NOMO-1 (cell line): ENCODE results near the gene P4HB.
A peak's percentile ranks its signal among the peaks of the same experiment; 100 is the strongest.

Experiments
- DNase-seq, 2 experiments: peaks; one replicate each; lab custom pipeline; 2025; ENCODE audit not compliant: unreplicated experiment in 2 of 2; lab: John Stamatoyannopoulos, UW

Gene P4HB

GRCh38 chr17:81859906-81860755, at the start of gene P4HB:
Gene P4HB, minus strand, starts transcription at chr17:81860535. Its CDS starts 64 bp downstream, at chr17:81860471.
- no peak for DNase-seq

GRCh38 chr17:81909231-81909630, 48.9 kb upstream of the P4HB start:
- no peak for DNase-seq

GRCh38 chr17:81908793-81909192, 48.5 kb upstream of the P4HB start:
- DNase-seq: no peak

DNA sequence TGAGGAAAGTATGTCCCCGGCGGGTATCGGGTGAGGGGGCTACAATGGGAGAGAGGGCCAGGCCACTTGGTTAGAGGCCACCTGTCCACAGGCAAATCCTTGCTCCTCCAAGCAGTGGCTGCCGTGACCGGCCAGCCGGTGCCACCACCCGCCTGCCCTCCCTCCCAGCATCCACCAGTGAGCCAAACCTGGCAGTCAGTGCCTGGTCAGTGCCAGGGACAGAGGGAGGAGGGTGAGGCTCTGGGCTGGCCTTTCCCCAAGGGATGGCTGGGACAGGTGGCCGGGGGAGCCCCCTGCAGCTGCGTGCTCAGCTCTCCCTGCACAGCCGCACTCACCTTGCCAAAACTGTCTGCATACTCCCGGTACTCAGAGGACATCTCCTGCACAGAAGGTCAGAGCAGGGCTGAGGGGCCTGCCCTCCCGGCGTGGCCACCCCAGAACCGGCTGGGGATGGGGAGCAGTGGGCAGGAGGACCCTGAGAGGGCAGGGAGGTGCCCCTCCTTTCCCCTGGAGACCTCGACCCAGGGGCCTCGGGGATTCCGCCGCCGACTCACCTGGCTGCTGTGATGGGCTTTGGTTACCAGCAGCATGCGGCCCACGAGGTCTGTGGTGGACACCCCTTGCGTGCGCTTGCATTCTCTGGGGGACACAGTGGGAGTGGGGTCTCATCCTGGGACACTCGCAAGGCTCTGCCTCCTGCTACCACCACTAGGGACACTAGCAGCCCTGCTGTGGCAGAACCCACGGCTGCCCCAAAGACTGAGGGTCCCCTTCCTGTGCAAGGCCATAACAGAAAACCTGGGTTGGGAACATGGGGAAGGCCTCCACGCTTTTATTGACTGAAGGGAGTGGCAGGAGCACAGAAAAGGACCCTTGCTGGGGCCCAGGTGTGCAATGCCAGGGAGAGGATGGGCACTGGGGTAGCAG, 47.1 kb upstream of the P4HB start:
- DNase-seq: no peak

DNA sequence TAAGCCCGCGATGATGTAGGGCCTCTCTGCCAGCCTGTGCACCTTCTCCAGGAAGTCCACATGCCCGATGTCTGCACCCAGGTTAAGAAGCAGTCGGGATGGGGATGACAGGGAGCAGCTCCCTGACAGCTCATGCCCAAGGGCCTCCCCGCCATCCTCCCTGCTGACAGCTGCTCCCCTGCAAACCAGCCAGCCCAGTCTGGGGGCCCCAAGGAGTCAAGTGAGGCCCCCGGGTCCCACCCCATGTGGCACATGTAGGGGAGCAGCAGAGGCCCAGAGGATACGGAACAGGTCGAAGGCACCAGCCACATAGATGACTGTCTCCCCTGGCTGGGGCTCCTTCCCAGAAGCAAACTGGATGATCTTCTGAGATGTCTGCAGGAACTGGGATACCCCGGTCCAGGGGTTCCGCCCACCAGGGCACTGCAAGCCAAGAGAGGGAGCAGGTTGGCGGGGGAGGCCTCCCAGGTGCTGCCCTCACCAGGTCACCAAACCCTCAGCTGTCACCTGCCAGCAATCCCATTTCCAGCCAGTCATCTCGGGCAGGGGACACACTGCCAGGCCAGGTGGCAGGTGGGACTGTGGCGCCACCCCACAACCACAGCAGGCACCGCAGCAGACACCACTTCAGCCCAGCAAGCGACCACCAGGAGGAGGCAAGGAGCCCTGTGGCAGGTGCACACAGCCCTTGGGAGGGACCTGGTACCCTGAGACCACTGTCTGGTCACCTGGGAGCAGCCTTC, 46.3 kb upstream of the P4HB start:
- no peak for DNase-seq

GRCh38 chr17:81905993-81906392, 45.7 kb upstream of the P4HB start:
- DNase-seq: no peak

- DNase-seq: no peak
Observed at GRCh38 chr17:81905424-81905875, 45.1 kb upstream of the P4HB start.

DNA sequence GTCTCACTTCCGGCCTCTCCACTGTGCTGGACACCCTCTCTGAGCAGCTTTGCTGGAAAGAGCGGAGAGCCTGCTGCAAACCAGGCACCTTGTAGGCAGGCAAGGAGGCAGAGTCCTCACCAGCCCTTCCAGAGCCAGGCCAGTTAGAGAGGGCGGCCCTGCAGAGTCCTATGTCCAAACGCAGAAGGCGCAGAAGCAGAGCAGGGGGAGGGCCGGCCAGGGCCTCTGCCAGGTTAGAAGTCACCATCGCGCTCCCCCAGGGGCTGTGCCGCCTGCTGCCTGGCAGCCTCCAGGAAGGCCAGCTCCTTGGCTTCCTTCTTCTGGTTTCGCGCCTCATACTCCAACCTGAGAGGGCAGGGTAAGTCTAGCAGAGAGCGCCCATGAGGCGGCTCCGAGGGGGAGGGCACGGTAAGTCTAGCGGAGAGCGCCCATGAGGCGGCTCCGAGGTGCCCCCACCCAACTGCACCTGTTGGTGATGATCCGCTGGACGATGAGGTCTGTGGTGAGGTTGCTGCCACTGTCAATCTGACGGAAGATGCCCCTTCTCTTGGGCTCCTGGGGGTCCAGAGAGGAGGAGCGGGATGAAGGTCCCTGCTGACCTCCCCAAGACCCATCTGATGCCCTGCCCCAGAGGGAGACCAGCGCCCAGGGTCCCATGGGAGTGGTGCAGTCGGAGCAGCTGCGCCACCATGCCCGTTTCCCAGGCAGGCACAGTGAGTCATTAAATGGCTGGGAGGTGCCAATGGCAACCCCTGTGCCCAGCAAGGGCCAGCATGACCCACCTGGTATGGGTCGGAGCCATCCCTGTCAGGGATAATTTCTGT, 44.5 kb upstream of the P4HB start:
- no peak for DNase-seq

GRCh38 chr17:81903896-81904599, 43.7 kb upstream of the P4HB start:
- no peak for DNase-seq

- no peak for DNase-seq
Observed at GRCh38 chr17:81903415-81903831, 43.1 kb upstream of the P4HB start.

DNA sequence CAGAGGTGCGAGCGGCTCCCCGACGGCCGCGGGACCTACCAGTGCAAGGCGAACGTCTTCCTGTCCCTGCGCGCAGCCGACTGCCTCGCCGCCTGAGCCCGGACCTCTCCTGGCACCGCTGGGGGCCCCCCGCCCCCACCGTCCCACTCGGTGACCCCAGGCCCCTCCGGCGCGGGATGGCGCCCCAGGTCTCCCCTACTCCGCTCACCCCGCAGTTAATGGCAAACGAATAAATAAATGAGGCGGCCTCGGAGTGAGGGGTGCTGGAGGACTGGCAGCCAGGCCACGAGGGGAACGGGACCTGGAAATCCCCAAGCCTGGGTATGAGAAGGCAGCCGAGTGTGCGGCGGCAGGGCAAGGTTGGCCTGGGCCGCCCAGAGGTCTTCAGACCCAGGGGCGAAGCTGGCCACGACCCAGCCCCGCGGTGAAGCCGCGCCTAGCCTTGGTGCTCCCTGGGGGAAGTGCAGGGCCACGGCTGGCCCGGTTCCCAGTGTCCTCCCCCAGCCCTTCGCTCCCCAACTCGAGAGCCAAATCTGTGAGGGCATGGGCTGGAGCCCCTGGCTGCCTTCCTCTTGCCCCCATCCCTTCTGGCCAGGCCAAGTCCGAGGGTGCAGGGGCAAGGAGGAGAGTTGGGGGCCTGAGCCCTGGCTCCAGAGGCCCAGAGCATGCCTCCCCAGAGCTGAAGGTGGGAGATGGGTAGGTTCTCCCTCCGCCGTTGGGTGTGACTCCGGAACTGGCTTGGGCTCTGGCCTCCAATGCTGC, 42.5 kb upstream of the P4HB start:
- DNase-seq: no peak

GRCh38 chr17:81902023-81902652, 41.8 kb upstream of the P4HB start, which contains the start of gene NPB:
Gene NPB, plus strand, starts transcription at chr17:81902238. Its CDS starts 40 bp downstream, at chr17:81902278.
- DNase-seq: peak in 1 of 2 experiments; percentile 8

DNA sequence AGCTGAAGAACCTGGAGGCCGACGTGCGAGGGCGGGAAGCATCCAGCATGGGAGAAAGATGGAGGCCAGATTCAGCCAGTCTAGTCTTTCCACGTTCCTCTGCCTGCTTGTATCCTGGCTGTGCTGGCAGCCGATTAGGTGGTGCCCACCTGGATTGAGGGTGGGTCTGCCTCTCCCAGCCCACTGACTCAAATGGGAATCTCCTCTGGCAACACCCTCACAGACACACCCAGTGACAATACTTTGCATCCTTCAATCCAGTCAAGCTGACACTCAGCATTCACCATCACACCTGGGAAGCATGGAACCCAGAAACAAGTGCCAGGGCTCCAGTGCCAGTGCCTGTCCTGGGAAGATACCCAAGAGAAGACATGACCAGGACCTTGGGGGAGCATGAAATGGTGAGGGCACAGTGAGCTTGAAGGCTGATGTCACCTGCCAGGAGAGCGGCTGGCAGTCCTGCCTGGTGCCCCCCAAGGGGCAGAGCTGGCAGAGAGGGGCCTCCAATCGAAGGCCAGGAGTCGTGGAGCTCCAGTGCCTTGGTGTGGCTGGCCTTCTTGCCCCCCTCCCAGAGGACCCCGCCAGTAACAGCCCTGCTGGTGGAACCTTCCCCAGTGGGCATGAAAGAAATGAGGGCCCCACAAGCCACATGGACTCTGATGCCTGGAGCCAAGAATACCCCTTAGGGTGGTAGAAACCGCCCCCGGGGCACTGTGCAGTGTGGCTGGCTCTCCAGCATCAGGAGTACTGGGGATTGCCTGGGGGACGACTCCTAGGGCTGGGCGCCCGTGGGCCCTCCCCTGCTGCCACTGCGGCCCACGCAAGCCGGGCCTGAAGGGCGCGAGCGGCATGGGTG, 41.1 kb upstream of the P4HB start:
- DNase-seq: no peak

- DNase-seq: no peak
Observed at GRCh38 chr17:81900181-81900820, 40.0 kb upstream of the P4HB start.

GRCh38 chr17:81899514-81900166, 39.3 kb upstream of the P4HB start:
- no peak for DNase-seq

GRCh38 chr17:81898885-81899284, 38.5 kb upstream of the P4HB start:
- DNase-seq: no peak
